ENCODE data around the gene LAMP5. TPM values are rescaled to one million over a fixed set of nuclear protein-coding genes. Genes with fewer than 3 reads are reported as not detected.

LAMP5 gene
- polyA plus RNA-seq, 4 donors = 5.2 to 8.8 (median 6.7) TPM

- DNase-seq (ENCODE audit: low read depth in 4 of 4, low spot score in 3 of 4) = no peak
Observed at GRCh38 chr20:9578594-9578993, 64.2 kb downstream of the LAMP5 start.
